NCI-H446 (cell line): ENCODE data around the gene ETV6.

Experiments
- DNase-seq, 2 experiments: peaks; one replicate each; lab custom pipeline; 2025; lab: John Stamatoyannopoulos, UW

Gene ETV6

DNA sequence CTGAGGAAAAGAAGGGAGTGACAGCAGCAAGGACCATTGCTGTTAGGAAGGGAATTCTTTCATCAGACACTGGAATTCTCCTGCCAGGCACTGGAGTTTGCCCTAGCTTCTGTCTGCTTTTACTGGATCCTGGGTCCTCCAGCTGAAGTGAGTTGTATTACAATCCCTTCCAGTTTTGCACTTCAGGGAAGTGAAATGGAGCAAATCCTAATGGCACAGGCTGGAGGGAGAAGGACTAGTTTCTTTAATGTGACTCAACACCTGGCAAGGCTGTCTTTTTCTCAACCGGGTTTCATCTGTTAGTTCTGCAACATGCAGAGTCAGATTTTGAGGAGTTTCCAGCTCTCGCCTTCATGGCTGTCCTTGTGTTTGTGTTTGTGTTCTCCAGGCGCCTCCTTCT, 45.8 kb downstream of the ETV6 start:
- peak in 1 of 2 experiments; percentile 23 for DNase-seq

GRCh38 chr12:11696084-11696483, 46.6 kb downstream of the ETV6 start:
- DNase-seq = no peak

DNA sequence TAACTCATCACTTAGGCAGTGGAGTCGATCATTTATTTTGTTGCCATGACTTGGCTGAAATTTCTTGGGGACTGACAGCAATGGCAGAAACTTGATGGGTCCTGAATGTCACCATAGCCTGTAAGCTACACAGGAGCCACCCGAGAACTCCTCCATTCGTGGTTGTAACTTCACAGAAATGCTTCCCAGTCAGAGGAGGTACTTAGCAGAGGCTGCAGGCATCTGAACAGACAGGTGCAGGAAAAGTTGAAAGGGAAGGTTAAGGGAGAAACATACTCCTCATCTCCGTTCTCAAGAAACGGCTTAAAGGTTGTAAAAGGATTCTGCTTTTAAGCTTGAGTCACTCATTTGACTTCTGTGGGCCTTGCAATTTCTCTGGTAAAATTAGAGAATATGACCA, 47.7 kb downstream of the ETV6 start:
- no peak for DNase-seq

DNA sequence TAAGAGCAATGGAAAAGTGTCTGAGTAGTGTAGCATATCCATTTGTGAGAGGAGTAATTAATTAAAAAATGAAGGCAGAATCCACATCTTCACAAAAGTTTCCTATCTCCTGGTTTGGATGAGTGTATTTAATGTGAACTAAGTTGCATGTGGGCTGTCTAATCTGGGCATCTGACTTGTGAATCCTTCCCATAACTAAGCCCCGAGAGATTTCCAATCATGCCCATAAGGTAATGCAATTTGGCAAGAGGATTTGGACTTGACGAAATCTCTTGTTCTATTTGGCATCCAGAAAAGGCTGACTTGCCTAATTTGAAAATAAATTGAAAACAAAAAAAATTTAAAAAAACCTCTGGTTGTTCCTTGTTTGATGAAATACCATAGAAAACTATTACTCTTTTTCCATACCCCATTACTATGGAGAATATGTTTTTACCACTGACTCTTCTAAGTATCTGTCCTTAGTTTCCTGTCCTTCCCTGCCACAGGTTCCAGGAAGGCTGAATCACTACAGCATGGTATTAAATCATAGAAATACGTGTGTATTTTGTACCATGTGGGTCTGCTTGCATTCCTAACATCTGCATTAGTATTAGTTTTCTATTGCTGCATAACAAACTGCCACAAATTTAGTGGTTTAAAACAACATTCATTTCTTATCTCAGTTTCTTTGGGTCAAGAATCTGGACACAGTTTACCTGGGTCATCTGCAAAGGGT, 48.4 kb downstream of the ETV6 start:
- no peak for DNase-seq

DNA sequence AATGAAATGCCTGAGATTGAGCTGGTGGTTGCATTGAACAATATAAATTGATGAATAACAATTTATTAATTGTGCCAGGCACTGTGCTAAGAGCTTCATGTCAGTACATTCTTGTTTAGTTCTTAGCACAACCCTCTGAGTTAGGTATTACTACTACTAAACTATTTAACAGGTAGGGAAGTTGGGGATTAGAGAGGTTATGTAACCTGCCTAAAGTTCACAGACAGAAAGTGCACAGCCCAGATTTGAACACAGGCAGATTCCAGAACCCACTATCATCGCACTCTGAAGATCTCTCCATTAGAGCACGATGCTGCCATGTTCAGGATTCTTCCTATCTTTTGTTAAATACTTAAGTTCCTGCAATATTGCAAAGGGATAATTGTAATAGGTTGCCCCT, 49.3 kb downstream of the ETV6 start:
- no peak for DNase-seq

DNA sequence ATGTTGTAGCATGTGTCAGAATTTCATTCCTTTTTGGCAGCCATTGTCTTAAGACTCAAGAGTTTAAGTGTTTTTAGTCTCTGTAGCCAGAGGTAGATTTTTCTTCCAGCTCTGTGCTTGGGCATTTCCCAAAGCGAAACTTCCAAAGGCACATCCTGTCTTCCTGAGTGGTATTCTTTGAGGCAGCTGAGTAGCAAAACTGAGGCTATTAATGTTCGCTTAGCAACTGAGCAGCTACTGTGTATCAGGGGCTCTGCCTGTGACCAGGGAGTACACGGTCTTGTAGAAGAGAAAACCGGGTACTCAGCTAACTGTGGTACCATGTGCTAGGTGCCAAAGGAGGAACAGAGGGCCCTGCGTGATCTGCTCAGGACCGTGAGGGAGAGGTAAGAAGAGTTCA, 52.0 kb downstream of the ETV6 start:
- no peak for DNase-seq

DNA sequence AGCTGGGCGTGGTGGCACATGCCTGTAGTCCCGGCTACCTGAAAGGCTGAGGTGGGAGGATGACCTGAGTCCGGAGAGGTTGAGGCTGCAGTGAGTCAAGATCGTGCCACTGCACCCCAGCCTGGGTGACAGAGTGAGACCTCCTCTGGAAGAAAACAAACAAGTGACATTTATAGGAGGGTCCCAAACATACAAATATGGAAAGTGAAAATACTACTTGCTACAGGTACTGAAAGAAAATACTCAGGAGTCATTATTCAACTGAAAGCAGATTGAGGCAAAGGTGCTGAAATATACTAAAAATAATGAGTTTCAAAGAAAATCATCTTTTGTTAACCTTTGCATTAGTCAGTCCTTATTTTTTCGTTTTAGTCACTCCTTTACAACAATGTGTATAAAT, 53.5 kb downstream of the ETV6 start:
- DNase-seq = no peak

GRCh38 chr12:11703378-11703777, 53.9 kb downstream of the ETV6 start:
- DNase-seq = no peak

- no peak for DNase-seq
Measured at GRCh38 chr12:11704089-11704488, 54.6 kb downstream of the ETV6 start.

- no peak for DNase-seq
Measured at GRCh38 chr12:11705010-11705409, 55.5 kb downstream of the ETV6 start.

DNA sequence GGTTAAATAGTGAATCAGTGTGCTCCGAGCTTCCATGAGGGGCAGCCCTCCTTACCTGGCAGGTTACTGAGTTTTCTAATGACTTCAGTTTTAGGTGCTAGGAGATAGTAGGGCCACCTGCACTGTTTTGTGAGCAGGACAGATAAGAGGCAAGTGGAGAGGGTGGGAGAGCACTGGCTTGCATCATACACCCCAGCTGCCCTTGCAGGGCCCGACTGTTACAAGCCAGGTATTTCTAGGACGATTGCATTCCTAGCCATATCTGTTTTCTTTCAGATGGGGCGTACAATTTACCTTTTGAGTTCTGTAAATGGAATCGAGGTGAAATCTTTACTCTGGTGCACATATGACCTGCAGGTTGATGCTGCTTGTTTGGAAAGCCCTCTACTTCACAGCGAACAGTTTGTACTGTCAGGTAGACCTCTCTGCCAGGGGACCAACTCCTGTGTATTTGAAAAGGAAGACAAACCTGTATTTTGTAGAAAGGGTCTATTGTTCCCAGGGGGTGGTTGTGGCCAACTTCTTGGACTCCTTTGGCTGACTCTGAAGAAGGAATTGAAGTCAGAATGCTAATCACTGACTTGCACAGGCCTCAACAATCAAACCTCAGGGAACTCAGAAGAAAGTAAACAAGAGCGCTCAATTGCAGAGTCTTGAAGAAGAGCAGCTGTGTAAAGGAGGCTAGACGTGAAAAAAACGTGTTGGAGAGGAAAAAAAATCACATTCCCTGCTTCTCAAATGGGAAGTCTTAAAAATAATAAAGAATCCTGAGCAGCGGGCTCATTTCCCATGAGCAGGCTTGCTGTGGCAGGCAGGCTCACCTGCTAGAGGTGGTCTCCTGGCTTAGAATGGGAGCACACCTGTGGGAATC, 57.3 kb downstream of the ETV6 start:
- no peak for DNase-seq

- no peak for DNase-seq
Measured at GRCh38 chr12:11707535-11707934, 58.1 kb downstream of the ETV6 start.

DNA sequence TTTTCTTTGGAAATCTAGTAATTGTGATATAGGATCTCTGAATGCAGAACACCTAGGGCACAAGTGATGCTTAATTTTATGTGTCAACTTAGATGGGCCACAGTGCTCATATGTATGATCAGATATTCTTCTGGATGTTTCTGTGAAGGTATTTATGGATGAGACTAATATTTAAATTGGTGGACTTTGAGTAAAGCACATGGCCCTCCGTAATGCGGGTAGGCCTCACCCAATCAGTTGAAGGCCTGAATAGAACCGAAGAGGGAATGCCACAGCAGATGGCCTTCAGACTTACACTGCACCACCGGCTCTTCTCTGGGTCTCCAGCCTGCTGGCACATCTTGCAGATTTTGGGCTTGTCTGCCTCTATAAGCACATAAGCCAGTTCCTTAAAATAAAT, 60.0 kb downstream of the ETV6 start:
- no peak for DNase-seq

DNA sequence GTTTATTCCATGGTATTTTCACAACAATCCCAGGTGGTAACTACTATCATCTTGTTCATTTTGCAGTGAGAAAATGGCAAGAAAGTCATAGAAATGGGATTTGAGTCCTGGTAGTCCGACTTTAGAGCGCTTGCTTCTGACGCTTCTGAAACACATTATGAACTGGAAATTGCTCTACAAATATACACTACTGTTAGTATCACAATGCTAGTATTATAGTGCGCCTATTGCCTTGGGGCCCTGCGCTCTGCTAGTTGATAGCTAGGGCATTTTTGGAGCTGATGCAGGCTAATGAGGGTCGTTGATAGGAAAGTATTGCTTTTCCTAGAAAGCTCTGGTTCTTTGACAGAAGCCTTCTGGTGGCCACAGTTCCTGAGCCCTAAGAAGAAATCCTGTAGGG, 61.0 kb downstream of the ETV6 start:
- DNase-seq = no peak

DNA sequence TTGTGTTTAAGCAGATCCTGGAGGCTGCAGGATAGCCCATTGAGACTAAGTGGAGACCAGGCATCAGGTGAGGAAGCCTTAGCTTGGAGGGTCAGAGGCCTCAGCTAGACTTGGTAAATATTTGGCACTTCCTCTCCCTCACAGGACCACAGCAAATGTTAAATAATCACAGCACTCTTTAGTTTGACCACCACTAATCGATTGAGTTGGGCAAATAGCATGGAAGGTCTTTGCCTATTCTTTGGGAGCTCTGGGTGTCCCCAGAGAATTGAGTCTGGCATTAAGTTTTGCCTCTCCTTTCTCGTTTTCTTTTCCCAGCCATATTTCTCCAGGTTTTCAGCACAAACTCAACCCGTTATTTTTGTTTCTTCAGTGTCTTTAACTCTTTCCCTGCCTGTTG, 61.4 kb downstream of the ETV6 start:
- no peak for DNase-seq

GRCh38 chr12:11711651-11712327, 62.3 kb downstream of the ETV6 start:
- no peak for DNase-seq

DNA sequence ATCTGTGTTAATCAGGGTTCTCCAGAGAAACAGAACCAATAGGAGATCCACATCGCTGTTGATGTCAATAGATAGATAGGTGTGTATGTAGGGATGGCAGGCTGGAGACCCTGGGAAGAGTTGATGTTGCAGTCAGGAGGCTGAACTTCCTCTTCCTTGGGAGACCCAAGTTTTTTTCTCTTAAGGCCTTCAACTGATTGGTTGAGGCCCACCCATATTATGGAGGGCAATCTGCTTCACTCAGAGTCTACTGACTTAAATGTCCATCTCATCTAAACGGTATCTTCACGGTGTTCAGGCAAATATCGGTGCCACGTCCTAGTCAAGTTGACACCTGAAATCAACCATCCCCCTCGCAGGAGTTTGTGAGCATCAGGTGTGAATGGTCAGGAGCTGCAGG, 63.0 kb downstream of the ETV6 start:
- DNase-seq = no peak

DNA sequence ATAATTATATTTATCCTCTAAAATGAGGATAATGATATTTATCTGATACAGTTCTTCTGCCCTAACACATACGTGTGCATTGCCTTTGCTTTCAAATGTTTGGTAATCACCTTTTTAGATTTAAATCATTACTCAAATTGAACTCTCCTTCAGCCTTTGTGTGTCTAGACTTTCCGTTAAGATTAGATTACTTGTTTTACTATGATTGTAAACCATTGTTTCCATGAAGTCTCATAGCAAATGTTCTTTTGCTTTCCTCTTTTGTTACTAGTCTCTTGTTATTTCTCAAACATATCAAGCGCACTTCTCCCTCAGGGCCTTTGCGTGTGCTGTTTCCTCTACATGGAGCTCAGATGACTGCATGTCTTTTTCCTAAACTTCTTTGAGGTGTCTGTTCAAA, 63.7 kb downstream of the ETV6 start:
- DNase-seq = no peak

GRCh38 chr12:11714626-11715025, 65.2 kb downstream of the ETV6 start:
- no peak for DNase-seq

DNA sequence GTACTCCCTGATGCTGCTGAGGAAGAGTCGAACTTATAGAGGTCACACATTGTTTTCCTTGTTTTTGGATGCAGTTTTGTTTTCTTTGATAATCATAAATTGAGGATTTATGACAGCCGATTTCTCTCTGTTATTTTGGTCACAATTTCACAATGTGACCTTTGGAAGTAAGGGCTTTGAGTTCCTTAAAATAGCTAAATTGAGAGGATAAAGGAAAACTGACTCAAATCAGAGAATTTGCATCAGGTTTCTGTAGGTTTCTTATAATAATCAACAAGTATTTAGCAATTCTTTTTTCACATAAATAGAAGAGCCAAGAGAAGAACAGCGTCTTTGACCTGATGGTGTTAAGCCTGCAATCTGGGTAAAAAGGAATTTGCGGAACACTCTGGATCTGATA, 66.1 kb downstream of the ETV6 start:
- no peak for DNase-seq

DNA sequence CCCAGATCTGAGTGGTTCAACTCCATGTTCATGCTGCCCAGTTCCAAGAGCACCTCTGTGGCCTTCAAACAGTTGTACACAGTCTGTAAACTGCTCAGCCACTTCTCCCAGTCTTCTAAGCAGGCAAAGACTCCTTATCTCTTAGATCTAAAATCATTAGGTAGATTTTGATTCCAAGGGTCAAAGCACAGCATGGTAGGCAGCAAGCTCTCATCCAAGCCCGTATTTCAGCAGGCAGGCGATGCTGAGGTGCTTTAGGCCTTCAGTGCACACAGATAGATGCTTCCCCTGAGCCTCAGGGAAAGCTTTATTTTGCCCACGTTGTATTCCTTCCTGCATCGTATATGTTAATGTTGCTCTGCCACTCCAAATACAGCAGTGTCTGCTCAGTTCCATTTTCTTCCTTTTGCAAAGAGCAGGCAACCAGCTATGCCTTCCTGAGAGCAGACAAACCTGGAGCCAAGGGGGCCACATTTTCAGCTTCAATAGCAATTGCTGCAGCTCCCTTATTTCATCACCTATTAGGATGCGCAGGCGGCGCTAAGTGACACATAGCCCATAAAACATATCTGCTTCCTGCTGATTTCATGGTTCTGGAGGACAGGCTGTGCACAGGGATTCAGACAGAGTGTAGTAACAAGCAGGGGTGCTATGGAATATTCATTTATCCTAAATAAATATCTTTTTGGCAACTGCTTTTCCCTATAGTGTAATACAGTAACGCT, 67.5 kb downstream of the ETV6 start:
- no peak for DNase-seq

DNA sequence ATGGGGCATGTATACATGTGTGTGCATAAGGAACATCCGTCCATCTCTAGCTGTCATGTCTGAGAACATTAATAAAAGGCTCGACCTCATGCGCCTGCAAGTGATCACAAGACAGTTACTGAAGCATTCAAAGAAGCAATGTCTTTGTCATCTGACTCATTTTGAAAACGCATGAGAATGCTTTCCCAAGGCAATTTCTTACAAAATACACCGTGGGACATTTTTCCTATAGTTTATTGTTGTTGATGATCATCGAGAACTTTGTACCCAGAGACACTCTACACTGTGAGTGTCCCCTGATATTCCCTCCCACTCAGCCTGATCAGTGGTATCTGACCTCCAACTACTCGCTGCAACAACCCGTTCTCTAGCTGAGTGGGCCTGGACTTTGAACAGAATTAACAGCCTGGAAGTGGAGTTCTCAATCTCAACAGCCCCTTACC, 68.1 kb downstream of the ETV6 start:
- DNase-seq = no peak
